GM23338 (cell line): Measurements from ENCODE around the gene NLRC5. TPM values are rescaled to one million over a fixed set of nuclear protein-coding genes. Genes with fewer than 3 reads are reported as not detected.
A peak's percentile ranks its signal among the peaks of the same experiment; 100 is the strongest.

Source experiments
- ATAC-seq: fragments of 200-7000 bp; cut with Tn5 transposase; 3 replicates; pipeline ENCODE4 v1.9.1; 2020
- DNase-seq: peaks from one replicate; pipeline ENCODE4 v3.0.0-alpha.2; 2015; ENCODE audit warnings: low spot score
- H2AFZ ChIP-seq: fragments of 200-600 bp; sonication (generic); 2 replicates; pipeline ENCODE4 v1.8.0; 2016; ENCODE audit warnings: antibody characterized with exemption, mild to moderate bottlenecking, moderate library complexity
- H3F3A ChIP-seq: fragments of 200-600 bp; sonication (generic); replicated peaks from 2 replicates; pipeline ENCODE4 v1.8.0; 2017; ENCODE audit warnings: antibody characterized with exemption, mixed run types, low read depth
- H3K27ac ChIP-seq: fragments of 200-600 bp; sonication (generic); 2 replicates; pipeline ENCODE4 v1.6.1; 2016; ENCODE audit warnings: low read depth
- H3K27me3 ChIP-seq: fragments of 200-600 bp; sonication (generic); 2 replicates; pipeline ENCODE4 v1.8.0; 2016; ENCODE audit warnings: mild to moderate bottlenecking, mixed run types, moderate library complexity; ENCODE audit not compliant: insufficient read depth
- H3K36me3 ChIP-seq: fragments of 200-600 bp; sonication (generic); 2 replicates; pipeline ENCODE4 v1.8.0; 2016; ENCODE audit warnings: mild to moderate bottlenecking; ENCODE audit not compliant: insufficient read depth
- H3K4me1 ChIP-seq: fragments of 200-600 bp; sonication (generic); 2 replicates; pipeline ENCODE4 v1.8.0; 2016; ENCODE audit warnings: mild to moderate bottlenecking, moderate library complexity; ENCODE audit not compliant: insufficient read depth
- H3K4me2 ChIP-seq: fragments of 200-600 bp; sonication (generic); 2 replicates; pipeline ENCODE4 v1.7.1; 2017; ENCODE audit warnings: mixed run types
- H3K4me3 ChIP-seq: fragments of 200-600 bp; sonication (generic); 2 replicates; pipeline ENCODE4 v1.6.1; 2016; ENCODE audit warnings: mixed run types
- H3K79me2 ChIP-seq: fragments of 200-600 bp; sonication (generic); replicated peaks from 2 replicates; pipeline ENCODE4 v1.8.0; 2017; ENCODE audit warnings: mild to moderate bottlenecking; ENCODE audit not compliant: insufficient read depth
- H3K9me2 ChIP-seq: fragments of 200-600 bp; sonication (generic); 2 replicates; pipeline ENCODE4 v1.8.0; 2017; ENCODE audit not compliant: insufficient read depth
- H4K20me1 ChIP-seq: fragments of 200-600 bp; sonication (generic); replicated peaks from 2 replicates; pipeline ENCODE4 v1.8.0; 2017; ENCODE audit warnings: mild to moderate bottlenecking; ENCODE audit not compliant: insufficient read depth
- H3K27ac Mint-ChIP-seq: 2 replicates; pipeline ENCODE4 v1.8.0; 2020; ENCODE audit warnings: inconsistent platforms, mild to moderate bottlenecking, moderate library complexity, mixed read lengths
- H3K27me3 Mint-ChIP-seq: 3 replicates; pipeline ENCODE4 v1.8.0; 2022; ENCODE audit warnings: low read depth, mild to moderate bottlenecking, moderate library complexity, mixed read lengths, inconsistent platforms; ENCODE audit not compliant: insufficient read depth, poor library complexity
- H3K36me3 Mint-ChIP-seq: 3 replicates; pipeline ENCODE4 v1.8.0; 2021; ENCODE audit warnings: low read depth, mild to moderate bottlenecking, inconsistent platforms, moderate library complexity, mixed read lengths
- H3K4me1 Mint-ChIP-seq: 3 replicates; pipeline ENCODE4 v1.8.0; 2020; ENCODE audit warnings: mild to moderate bottlenecking, inconsistent platforms, mixed read lengths
- H3K4me3 Mint-ChIP-seq: 3 replicates; pipeline ENCODE4 v1.8.0; 2021; ENCODE audit warnings: moderate library complexity, mild to moderate bottlenecking, inconsistent platforms, mixed read lengths
- H3K9me3 Mint-ChIP-seq: 3 replicates; pipeline ENCODE4 v1.8.0; 2020; ENCODE audit warnings: moderate library complexity, mild to moderate bottlenecking, inconsistent platforms, mixed read lengths
- EZH2 ChIP-seq: fragments of 200-600 bp; sonication (generic); IDR thresholded peaks from one replicate; pipeline ENCODE4 v1.8.0; 2017; ENCODE audit warnings: antibody characterized with exemption, mild to moderate bottlenecking, low read depth; ENCODE audit not compliant: unreplicated experiment
- EZH2phosphoT487 ChIP-seq: fragments of 200-600 bp; sonication (generic); IDR thresholded peaks from one replicate; pipeline ENCODE4 v1.8.1; 2018; ENCODE audit warnings: antibody characterized with exemption; ENCODE audit not compliant: unreplicated experiment
- NANOG ChIP-seq: IDR thresholded peaks from 2 replicates; pipeline ENCODE4 v1.6.1; 2016; ENCODE audit warnings: antibody characterized with exemption, borderline replicate concordance
- STAT1 ChIP-seq: IDR thresholded peaks from one replicate; pipeline ENCODE4 v1.6.1; 2016; ENCODE audit warnings: antibody characterized with exemption; ENCODE audit not compliant: unreplicated experiment
- ZNF114 ChIP-seq: fragments of 250-450 bp; sonication (Bioruptor Pico); IDR thresholded peaks from 2 replicates; pipeline ENCODE4 v1.5.0; 2020; ENCODE audit warnings: mild to moderate bottlenecking, moderate library complexity
- polyA plus RNA-seq: library from polyadenylated mRNA; unstranded; fragments of >200 nt; fragmentation: Nextera tagmentation; extraction: Ambion mirVana; gene quantifications from 2 replicates; pipeline ENCODE4 v1.2.1, GENCODE V29; 2016
- total RNA-seq: library from RNA; depleted of rRNA; stranded (reverse); fragments of >200 nt; shearing (Covaris generic); gene quantifications from 2 replicates; pipeline ENCODE4 v1.2.3, GENCODE V29; 2014
- TF ChIP-seq, protein P1 (sequence below): IDR thresholded peaks from 2 replicates; pipeline ENCODE4 v1.6.1; 2016; ENCODE audit warnings: antibody characterized with exemption
- TF ChIP-seq, protein P2 (sequence below), 2 experiments: fragments of 200-600 bp in 1 of 2; sonication (generic) in 1 of 2; conservative IDR thresholded peaks; 2 replicates each; pipeline versions ENCODE4 v1.5.1 to v1.6.1; 2016 to 2017; ENCODE audit warnings: antibody characterized with exemption in 2 of 2, low read depth in 2 of 2, mild to moderate bottlenecking in 2 of 2, moderate library complexity in 1 of 2
- TF ChIP-seq, protein P3 (sequence below): IDR thresholded peaks from one replicate; pipeline ENCODE4 v1.6.1; 2018; ENCODE audit warnings: antibody characterized with exemption; ENCODE audit not compliant: unreplicated experiment
- TF ChIP-seq, protein P4 (sequence below): fragments of 250-450 bp; sonication (Bioruptor Pico); IDR thresholded peaks from 2 replicates; pipeline ENCODE4 v1.5.0; 2020; ENCODE audit warnings: mild to moderate bottlenecking, moderate library complexity

The NLRC5 gene
- total and polyA plus RNA-seq, 2 experiments from 2014 or later: 2.3 to 3.9 TPM

DNA sequence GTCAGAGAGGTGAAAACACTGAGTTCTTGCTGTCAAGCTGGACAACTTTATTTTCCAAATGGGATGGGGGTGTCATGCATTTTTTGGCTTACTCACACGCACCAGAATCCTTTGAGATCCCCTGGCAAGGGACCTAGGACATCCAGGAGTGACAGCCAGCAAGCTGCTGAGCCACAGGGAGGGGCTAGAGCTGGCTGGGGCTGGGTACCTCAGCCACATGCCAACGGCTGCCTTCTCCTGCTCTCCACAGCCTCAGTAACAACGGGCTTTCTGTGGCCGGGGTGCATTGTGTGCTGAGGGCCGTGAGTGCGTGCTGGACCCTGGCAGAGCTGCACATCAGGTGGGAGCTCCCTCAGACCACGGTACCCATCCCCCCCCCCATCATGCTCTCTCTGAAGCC, 47.6 kb downstream of the NLRC5 start:
- Histone ChIP-seq H3K4me3 (no peak overlapping the region), H3K27ac (no peak overlapping the region), H4K20me1 (no peaks in the 10 kb centered on the region), H3K36me3 (no peaks in the 10 kb centered on the region), H3K9me2 (no peaks in the 10 kb centered on the region), H3K4me2 (no peak overlapping the region), H3F3A (no peaks in the 10 kb centered on the region), H3K4me1 (no peaks in the 10 kb centered on the region), H3K27me3 (no peaks in the 10 kb centered on the region), H2AFZ (0 out of 2 replicates have a peak overlapping the region, but pooled peaks have one; percentile 52), H3K79me2 (no peaks in the 10 kb centered on the region)
- Mint-ChIP-seq H3K36me3 (peaks cover 7% of the 10 kb centered on the region; the same call in 2 of the 3 replicates), H3K4me1 (peaks cover 5% of the 10 kb centered on the region; the same call in 2 of the 3 replicates), H3K9me3 (peaks cover 7% of the 10 kb centered on the region; the same call in 1 of the 3 replicates), H3K27me3 (peaks cover 9% of the 10 kb centered on the region), H3K4me3 (no peak overlapping the region), H3K27ac (no peak overlapping the region)
- TF ChIP-seq, protein P1, sequence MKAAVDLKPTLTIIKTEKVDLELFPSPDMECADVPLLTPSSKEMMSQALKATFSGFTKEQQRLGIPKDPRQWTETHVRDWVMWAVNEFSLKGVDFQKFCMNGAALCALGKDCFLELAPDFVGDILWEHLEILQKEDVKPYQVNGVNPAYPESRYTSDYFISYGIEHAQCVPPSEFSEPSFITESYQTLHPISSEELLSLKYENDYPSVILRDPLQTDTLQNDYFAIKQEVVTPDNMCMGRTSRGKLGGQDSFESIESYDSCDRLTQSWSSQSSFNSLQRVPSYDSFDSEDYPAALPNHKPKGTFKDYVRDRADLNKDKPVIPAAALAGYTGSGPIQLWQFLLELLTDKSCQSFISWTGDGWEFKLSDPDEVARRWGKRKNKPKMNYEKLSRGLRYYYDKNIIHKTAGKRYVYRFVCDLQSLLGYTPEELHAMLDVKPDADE: no peak
- TF ChIP-seq NANOG (no peak), ZNF114 (CRISPR knock-in tag) (no peak), EZH2phosphoT487 (no peak), STAT1 (no peak), EZH2 (no peak)
- TF ChIP-seq, protein P2, sequence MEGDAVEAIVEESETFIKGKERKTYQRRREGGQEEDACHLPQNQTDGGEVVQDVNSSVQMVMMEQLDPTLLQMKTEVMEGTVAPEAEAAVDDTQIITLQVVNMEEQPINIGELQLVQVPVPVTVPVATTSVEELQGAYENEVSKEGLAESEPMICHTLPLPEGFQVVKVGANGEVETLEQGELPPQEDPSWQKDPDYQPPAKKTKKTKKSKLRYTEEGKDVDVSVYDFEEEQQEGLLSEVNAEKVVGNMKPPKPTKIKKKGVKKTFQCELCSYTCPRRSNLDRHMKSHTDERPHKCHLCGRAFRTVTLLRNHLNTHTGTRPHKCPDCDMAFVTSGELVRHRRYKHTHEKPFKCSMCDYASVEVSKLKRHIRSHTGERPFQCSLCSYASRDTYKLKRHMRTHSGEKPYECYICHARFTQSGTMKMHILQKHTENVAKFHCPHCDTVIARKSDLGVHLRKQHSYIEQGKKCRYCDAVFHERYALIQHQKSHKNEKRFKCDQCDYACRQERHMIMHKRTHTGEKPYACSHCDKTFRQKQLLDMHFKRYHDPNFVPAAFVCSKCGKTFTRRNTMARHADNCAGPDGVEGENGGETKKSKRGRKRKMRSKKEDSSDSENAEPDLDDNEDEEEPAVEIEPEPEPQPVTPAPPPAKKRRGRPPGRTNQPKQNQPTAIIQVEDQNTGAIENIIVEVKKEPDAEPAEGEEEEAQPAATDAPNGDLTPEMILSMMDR (conservative IDR thresholded peaks at IDR 0.05; ENCODE audit: low read depth in 2 of 2): no peak
- TF ChIP-seq, protein P3, sequence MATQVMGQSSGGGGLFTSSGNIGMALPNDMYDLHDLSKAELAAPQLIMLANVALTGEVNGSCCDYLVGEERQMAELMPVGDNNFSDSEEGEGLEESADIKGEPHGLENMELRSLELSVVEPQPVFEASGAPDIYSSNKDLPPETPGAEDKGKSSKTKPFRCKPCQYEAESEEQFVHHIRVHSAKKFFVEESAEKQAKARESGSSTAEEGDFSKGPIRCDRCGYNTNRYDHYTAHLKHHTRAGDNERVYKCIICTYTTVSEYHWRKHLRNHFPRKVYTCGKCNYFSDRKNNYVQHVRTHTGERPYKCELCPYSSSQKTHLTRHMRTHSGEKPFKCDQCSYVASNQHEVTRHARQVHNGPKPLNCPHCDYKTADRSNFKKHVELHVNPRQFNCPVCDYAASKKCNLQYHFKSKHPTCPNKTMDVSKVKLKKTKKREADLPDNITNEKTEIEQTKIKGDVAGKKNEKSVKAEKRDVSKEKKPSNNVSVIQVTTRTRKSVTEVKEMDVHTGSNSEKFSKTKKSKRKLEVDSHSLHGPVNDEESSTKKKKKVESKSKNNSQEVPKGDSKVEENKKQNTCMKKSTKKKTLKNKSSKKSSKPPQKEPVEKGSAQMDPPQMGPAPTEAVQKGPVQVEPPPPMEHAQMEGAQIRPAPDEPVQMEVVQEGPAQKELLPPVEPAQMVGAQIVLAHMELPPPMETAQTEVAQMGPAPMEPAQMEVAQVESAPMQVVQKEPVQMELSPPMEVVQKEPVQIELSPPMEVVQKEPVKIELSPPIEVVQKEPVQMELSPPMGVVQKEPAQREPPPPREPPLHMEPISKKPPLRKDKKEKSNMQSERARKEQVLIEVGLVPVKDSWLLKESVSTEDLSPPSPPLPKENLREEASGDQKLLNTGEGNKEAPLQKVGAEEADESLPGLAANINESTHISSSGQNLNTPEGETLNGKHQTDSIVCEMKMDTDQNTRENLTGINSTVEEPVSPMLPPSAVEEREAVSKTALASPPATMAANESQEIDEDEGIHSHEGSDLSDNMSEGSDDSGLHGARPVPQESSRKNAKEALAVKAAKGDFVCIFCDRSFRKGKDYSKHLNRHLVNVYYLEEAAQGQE: no peak
- TF ChIP-seq, protein P4, sequence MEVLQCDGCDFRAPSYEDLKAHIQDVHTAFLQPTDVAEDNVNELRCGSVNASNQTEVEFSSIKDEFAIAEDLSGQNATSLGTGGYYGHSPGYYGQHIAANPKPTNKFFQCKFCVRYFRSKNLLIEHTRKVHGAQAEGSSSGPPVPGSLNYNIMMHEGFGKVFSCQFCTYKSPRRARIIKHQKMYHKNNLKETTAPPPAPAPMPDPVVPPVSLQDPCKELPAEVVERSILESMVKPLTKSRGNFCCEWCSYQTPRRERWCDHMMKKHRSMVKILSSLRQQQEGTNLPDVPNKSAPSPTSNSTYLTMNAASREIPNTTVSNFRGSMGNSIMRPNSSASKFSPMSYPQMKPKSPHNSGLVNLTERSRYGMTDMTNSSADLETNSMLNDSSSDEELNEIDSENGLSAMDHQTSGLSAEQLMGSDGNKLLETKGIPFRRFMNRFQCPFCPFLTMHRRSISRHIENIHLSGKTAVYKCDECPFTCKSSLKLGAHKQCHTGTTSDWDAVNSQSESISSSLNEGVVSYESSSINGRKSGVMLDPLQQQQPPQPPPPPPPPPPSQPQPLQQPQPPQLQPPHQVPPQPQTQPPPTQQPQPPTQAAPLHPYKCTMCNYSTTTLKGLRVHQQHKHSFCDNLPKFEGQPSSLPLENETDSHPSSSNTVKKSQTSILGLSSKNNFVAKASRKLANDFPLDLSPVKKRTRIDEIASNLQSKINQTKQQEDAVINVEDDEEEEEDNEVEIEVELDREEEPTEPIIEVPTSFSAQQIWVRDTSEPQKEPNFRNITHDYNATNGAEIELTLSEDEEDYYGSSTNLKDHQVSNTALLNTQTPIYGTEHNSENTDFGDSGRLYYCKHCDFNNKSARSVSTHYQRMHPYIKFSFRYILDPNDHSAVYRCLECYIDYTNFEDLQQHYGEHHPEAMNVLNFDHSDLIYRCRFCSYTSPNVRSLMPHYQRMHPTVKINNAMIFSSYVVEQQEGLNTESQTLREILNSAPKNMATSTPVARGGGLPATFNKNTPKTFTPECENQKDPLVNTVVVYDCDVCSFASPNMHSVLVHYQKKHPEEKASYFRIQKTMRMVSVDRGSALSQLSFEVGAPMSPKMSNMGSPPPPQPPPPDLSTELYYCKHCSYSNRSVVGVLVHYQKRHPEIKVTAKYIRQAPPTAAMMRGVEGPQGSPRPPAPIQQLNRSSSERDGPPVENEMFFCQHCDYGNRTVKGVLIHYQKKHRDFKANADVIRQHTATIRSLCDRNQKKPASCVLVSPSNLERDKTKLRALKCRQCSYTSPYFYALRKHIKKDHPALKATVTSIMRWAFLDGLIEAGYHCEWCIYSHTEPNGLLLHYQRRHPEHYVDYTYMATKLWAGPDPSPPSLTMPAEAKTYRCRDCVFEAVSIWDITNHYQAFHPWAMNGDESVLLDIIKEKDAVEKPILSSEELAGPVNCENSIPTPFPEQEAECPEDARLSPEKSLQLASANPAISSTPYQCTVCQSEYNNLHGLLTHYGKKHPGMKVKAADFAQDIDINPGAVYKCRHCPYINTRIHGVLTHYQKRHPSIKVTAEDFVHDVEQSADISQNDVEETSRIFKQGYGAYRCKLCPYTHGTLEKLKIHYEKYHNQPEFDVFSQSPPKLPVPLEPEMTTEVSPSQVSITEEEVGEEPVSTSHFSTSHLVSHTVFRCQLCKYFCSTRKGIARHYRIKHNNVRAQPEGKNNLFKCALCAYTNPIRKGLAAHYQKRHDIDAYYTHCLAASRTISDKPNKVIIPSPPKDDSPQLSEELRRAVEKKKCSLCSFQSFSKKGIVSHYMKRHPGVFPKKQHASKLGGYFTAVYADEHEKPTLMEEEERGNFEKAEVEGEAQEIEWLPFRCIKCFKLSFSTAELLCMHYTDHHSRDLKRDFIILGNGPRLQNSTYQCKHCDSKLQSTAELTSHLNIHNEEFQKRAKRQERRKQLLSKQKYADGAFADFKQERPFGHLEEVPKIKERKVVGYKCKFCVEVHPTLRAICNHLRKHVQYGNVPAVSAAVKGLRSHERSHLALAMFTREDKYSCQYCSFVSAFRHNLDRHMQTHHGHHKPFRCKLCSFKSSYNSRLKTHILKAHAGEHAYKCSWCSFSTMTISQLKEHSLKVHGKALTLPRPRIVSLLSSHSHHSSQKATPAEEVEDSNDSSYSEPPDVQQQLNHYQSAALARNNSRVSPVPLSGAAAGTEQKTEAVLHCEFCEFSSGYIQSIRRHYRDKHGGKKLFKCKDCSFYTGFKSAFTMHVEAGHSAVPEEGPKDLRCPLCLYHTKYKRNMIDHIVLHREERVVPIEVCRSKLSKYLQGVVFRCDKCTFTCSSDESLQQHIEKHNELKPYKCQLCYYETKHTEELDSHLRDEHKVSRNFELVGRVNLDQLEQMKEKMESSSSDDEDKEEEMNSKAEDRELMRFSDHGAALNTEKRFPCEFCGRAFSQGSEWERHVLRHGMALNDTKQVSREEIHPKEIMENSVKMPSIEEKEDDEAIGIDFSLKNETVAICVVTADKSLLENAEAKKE: no peak
- DNase-seq (no peak), ATAC-seq (peak; percentile 35; the same call in 2 of the 3 replicates)
